CD4-positive, alpha-beta T cell treated with Interleukin-1 beta for 1 hour (primary cell): ENCODE data around the gene PTPN6.

Experiments used
- DNase-seq, 2 donors: peaks; one replicate each; pipeline ENCODE4 v3.0.0-alpha.2; 2020 to 2022

Gene PTPN6

GRCh38 chr12:6923003-6923732 is 28.0 kb upstream of the PTPN6 start:
- DNase-seq = no peak

- DNase-seq = no peak
Observed at GRCh38 chr12:6923851-6924250, 27.3 kb upstream of the PTPN6 start.

DNA sequence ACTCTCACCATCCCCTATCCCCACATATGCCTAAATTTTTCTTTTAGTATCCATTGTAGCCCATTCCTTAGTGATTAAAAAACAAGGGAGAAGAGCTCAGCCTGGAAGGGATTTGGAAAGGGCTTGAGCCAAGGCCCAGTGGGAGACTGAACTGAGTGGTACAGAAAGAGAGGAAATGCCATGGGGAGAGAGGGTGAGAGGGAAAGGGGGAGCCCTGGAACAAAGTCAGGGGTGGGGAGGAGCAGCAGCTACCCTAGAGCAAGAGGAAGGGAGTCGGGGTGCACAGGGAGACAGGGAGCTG is 26.0 kb upstream of the PTPN6 start:
- no peak for DNase-seq

DNA sequence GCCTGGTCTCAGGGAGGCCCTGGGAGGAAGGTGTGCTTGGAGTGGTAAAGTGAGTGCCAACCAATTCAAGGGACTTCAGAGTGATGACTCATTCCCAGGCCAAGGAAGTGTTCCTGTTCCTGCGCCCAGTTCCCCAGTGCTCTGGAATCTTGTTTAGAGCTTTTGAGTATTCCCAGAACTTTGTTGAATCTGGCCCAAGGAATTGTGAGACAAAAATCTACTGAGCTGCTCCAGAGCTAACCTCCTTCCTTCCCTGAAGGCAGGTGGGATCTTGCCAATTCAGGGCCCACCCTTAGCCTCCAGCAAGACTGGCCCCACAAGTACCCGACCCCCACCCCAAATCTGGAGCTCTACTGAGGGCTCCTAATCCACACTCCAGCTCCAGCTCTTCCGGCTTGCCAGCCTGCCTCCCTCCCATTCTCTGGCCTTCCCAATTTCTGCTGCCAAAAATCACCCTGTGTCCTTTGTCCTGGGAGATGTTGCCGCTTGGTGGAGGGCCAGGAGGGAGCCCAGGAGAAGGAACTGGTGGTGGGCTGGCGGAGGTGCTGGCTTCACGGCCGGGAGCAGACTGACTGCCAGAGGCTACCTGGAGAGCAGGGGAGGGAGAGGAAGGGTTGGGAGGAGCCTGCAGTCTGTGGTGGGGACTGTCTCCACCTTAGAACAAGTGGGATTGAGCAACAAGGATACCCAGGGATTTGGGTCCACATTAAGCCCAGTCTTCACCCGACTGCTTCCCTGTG is 25.4 kb upstream of the PTPN6 start:
- no peak for DNase-seq

DNA sequence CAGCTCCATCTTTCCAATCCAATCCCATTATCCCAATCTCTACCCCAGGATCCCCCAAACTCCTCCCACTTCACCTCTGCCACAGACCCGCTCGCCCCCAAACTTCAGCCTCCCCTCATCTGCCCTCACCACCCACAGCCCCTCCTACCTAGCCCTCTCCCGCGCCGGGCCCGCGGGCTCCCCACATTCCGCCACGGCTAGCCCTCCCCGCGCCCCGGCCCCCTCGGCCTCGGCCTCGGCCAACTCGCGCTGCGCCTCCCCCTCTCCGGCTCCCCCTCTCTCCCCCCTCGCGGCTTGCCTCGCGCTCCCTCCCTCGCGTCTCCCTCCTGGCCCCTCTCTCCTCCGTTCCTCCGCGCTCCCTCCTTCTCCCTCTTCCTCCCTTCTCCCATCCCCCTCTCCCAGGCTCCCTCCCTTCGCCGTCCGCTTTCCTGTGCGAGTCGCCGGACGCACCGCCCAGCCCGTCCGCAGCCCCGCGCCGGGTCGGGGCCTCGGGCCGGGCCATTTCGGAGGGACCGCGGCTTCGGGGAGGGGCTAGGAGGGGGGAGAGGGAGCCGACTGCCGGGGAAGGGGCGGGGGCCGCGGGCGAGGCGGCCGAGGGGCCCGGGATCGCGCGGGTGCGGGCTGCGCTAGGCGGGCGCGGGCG is 23.7 kb upstream of the PTPN6 start, which contains the start of gene ATN1:
ATN1 (plus strand) TSS at position 581 of the 643 bp plus-strand sequence. CDS start 6,043 bp downstream, outside the sequence.
- DNase-seq = peak; percentile 41 to 53

DNA sequence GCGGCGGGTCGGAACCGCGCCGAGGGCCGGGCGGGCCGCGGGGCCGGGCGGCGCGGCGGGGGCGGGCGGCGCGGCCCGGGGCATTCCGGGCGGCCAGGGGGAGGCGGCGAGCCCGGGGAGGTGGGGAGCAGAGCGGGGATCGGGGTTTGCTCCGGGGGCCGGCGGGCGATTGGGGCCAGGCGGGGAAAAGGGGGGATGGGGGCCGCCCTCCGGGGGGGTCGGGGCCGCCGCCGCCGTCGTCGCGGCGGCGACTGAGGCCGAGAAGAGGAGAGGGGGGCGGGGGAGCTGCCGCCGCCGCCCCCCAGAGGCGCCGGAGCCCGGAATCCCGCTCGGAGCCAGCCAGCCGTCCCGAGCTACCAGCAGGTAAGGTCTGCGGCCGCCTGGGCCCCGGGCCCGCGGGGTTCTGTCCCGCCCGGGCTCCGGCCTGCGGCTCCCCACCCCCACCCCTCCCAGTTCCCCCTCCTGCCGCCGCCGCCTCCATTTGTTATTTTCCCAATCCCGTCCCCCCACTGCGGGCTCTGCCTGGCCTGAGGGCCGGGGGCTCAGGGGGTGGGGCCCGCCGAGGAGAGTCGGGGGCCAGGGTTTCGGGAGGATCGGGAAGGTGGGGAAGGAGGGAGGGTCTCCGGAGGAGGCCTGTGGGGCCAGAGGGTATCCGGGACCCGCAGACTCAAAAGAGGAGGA is 23.0 kb upstream of the PTPN6 start:
- no peak for DNase-seq

GRCh38 chr12:6928703-6929407 is 22.3 kb upstream of the PTPN6 start:
- no peak for DNase-seq

DNA sequence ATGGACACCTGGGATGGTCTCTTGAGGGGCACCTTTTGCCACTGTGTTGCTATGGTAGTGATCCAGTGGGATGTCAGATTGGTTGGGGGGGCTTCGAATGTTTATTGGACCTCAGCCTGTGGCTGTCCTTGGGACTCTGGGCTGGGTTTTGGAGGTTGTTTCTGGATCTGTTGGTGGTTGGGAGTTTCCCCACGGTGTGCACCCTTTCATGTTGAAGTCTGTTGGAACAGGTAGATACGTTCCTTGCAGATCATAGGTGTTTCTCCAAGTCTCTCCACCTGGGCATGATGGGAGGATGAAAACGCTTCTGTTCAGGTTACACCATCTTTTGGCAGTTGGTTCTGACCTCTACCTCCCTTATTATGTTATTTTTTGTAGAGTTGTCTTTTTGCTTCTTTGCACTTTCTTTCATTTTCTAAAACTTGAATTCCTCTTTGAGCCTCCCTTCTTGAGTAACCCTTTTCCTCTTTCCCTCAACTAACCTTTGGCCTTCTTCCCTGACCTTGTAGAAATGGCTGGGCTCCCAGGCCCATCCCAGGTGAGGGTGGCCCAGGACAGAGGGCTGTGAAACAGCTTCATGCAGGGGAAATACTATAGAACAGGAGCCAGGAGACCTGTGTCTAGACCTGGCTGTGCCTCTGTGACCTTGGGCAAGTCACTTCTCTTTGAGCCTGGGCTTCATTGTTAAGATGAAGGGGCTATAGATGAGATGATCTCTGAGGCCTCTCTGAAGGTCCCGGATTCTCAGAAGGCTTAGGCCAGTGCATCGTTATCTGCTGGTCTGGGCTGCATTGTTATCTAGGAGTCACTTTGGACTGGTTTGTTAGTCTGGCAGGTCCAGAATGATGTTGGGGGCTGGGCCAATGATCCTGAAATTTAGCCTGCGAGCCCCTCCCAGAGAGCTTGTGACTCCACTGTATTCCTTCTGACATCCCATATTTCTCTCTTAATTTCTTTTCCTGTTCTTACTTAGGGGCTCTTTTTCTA is 21.4 kb upstream of the PTPN6 start:
- DNase-seq = no peak

GRCh38 chr12:6932766-6933165 is 18.4 kb upstream of the PTPN6 start:
- no peak for DNase-seq

DNA sequence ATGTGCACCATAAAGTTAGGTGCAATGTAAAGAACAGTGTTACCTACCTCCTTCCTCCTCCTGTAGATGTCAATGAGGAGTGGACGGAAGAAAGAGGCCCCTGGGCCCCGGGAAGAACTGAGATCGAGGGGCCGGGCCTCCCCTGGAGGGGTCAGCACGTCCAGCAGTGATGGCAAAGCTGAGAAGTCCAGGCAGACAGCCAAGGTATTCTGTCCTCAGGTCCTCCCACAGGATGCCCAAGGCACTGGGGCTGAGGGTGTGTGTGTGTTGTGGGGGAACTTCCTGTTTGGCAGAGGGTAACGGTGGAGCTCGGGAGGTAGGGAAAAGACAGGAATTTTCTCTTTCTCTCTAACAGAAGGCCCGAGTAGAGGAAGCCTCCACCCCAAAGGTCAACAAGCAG is 17.0 kb upstream of the PTPN6 start:
- DNase-seq = no peak

- no peak for DNase-seq
Observed at GRCh38 chr12:6935371-6936193, 15.6 kb upstream of the PTPN6 start.

- DNase-seq = no peak
Observed at GRCh38 chr12:6936194-6936635, 14.9 kb upstream of the PTPN6 start.

GRCh38 chr12:6936636-6937480 is 14.3 kb upstream of the PTPN6 start:
- peak; percentile 56 to 61 for DNase-seq

- peak; percentile 95 to 96 for DNase-seq
Observed at GRCh38 chr12:6937481-6938352, 13.4 kb upstream of the PTPN6 start.

- no peak for DNase-seq
Observed at GRCh38 chr12:6938353-6939190, 12.6 kb upstream of the PTPN6 start.

- no peak for DNase-seq
Observed at GRCh38 chr12:6939191-6939540, 12.0 kb upstream of the PTPN6 start.

DNA sequence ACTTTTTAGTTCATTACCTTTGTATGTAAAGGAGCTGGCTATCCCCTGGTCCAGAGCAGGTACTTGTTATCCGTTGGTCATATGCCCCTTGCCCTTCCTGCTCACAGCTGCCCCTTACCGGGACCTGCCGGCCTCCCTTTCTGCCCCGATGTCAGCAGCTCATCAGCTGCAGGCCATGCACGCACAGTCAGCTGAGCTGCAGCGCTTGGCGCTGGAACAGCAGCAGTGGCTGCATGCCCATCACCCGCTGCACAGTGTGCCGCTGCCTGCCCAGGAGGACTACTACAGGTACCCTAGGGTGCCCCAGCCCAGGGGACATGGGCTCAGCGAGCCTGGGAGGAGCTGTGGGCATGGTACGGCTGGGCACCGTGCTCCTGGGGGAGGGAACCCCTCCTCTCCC is 9.9 kb upstream of the PTPN6 start:
- DNase-seq = no peak

DNA sequence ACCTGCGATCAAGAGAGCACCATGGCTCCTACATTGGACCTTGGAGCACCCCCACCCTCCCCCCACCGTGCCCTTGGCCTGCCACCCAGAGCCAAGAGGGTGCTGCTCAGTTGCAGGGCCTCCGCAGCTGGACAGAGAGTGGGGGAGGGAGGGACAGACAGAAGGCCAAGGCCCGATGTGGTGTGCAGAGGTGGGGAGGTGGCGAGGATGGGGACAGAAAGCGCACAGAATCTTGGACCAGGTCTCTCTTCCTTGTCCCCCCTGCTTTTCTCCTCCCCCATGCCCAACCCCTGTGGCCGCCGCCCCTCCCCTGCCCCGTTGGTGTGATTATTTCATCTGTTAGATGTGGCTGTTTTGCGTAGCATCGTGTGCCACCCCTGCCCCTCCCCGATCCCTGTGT is 9.4 kb upstream of the PTPN6 start:
- DNase-seq = no peak
